IPS DF 19.7 (cell line): ENCODE results near the gene UBB.

Experiments
- DNase-seq: peaks from one replicate; pipeline ENCODE4 v3.0.0-alpha.2; 2013; ENCODE audit warnings: low read depth, low spot score

UBB gene

GRCh38 chr17:16380640-16381495, at the start of gene UBB:
Gene UBB (plus strand): TSS chr17:16381091. CDS start chr17:16381908, 817 bp downstream.
- DNase-seq = peak; percentile 98

GRCh38 chr17:16338391-16338790, 42.5 kb upstream of the UBB start:
- no peak for DNase-seq

- no peak for DNase-seq
Observed at GRCh38 chr17:16339402-16339801, 41.5 kb upstream of the UBB start.

- DNase-seq = no peak
Observed at GRCh38 chr17:16339959-16340358, 40.9 kb upstream of the UBB start.

GRCh38 chr17:16342979-16343378, 37.9 kb upstream of the UBB start:
- no peak for DNase-seq

GRCh38 chr17:16343569-16343968, 37.3 kb upstream of the UBB start:
- no peak for DNase-seq

- DNase-seq = no peak
Observed at GRCh38 chr17:16345565-16345964, 35.3 kb upstream of the UBB start.

GRCh38 chr17:16346721-16347271, 34.1 kb upstream of the UBB start:
- no peak for DNase-seq

- DNase-seq = no peak
Observed at GRCh38 chr17:16348586-16348985, 32.3 kb upstream of the UBB start.

- no peak for DNase-seq
Observed at GRCh38 chr17:16349431-16349830, 31.5 kb upstream of the UBB start.

GRCh38 chr17:16351831-16352230, 29.1 kb upstream of the UBB start:
- no peak for DNase-seq

- no peak for DNase-seq
Observed at GRCh38 chr17:16352303-16352666, 28.6 kb upstream of the UBB start.

- DNase-seq = no peak
Observed at GRCh38 chr17:16352667-16353316, 28.1 kb upstream of the UBB start.

- DNase-seq = peak; percentile 64
Observed at GRCh38 chr17:16353317-16354174, 27.3 kb upstream of the UBB start, which contains the start of gene CENPV. Gene CENPV (minus strand): TSS chr17:16353469. CDS start chr17:16353436, 33 bp downstream.

GRCh38 chr17:16354585-16354984, 26.3 kb upstream of the UBB start:
- DNase-seq = no peak

GRCh38 chr17:16358394-16358793, 22.5 kb upstream of the UBB start:
- DNase-seq = no peak

- no peak for DNase-seq
Observed at GRCh38 chr17:16361874-16362273, 19.0 kb upstream of the UBB start.

- no peak for DNase-seq
Observed at GRCh38 chr17:16363749-16364536, 16.9 kb upstream of the UBB start.

- DNase-seq = no peak
Observed at GRCh38 chr17:16364625-16365024, 16.3 kb upstream of the UBB start.

GRCh38 chr17:16371742-16372141, 9.1 kb upstream of the UBB start:
- no peak for DNase-seq
